CD14-positive monocyte (primary cell): ENCODE measurements around the gene S100A5. TPM values are rescaled to one million over a fixed set of nuclear protein-coding genes. Genes with fewer than 3 reads are reported as not detected.
A peak's percentile ranks its signal among the peaks of the same experiment; 100 is the strongest.

Source experiments
- DNase-seq, 3 donors: peaks; one replicate each; pipeline ENCODE4 v3.0.0-alpha.2; 2011 to 2022
- H2AFZ ChIP-seq: 2 replicates; pipeline ENCODE4 v1.6.0; 2012; ENCODE audit warnings: mild to moderate bottlenecking, low read depth, low read length, inconsistent platforms; ENCODE audit not compliant: insufficient read depth, poor library complexity, severe bottlenecking
- H3K27ac ChIP-seq, 2 donors: 1 replicate in 1 of 2; 2 replicates in 1 of 2; pipeline ENCODE4 v1.5.1; 2012 to 2013; ENCODE audit warnings: low read length in 2 of 2, control low read depth in 1 of 2, inconsistent platforms in 1 of 2, low read depth in 1 of 2, mild to moderate bottlenecking in 1 of 2
- H3K27me3 ChIP-seq, 2 donors: one replicate each; pipeline versions ENCODE4 v1.6.0 to v1.6.1; 2011 to 2013; ENCODE audit warnings: low read length in 2 of 2; ENCODE audit not compliant: control insufficient read depth in 2 of 2, insufficient read depth in 2 of 2
- H3K36me3 ChIP-seq, 2 donors: replicated peaks in 1 of 2; 1 replicate in 1 of 2; 2 replicates in 1 of 2; pipeline versions ENCODE4 v1.5.1 to v1.6.1; 2012 to 2013; ENCODE audit warnings: low read length in 2 of 2, control low read depth in 1 of 2, inconsistent platforms in 1 of 2, mild to moderate bottlenecking in 1 of 2; ENCODE audit not compliant: insufficient read depth in 2 of 2, control insufficient read depth in 1 of 2
- H3K4me1 ChIP-seq, 2 donors: 1 replicate in 1 of 2; 2 replicates in 1 of 2; pipeline versions ENCODE4 v1.5.1 to v1.6.1; 2012 to 2013; ENCODE audit warnings: low read length in 2 of 2, control low read depth in 1 of 2, inconsistent platforms in 1 of 2, mild to moderate bottlenecking in 1 of 2, moderate library complexity in 1 of 2; ENCODE audit not compliant: insufficient read depth in 2 of 2, control insufficient read depth in 1 of 2
- H3K4me2 ChIP-seq: replicated peaks from 2 replicates; pipeline ENCODE3; 2012; ENCODE audit warnings: low read length, moderate library complexity, mild to moderate bottlenecking; ENCODE audit not compliant: poor library complexity, severe bottlenecking; ENCODE audit errors: extremely low read depth
- H3K4me3 ChIP-seq, 3 experiments: fragments of 200-600 bp in 1 of 3; sonication (generic) in 1 of 3; replicated peaks in 1 of 3; 1 replicate in 2 of 3; 2 replicates in 1 of 3; pipeline ENCODE4 v1.5.1; 2011 to 2013; ENCODE audit warnings: low read length in 3 of 3, mild to moderate bottlenecking in 3 of 3, control low read depth in 2 of 3, low read depth in 2 of 3, inconsistent platforms in 1 of 3, moderate library complexity in 1 of 3
- H3K79me2 ChIP-seq: 2 replicates; pipeline ENCODE4 v1.6.0; 2012; ENCODE audit warnings: mild to moderate bottlenecking, control low read depth, inconsistent platforms, low read length, moderate library complexity; ENCODE audit not compliant: insufficient read depth
- H3K9ac ChIP-seq: 2 replicates; pipeline ENCODE4 v1.6.0; 2017; ENCODE audit warnings: low read length, mild to moderate bottlenecking; ENCODE audit not compliant: insufficient read depth, poor library complexity, severe bottlenecking
- H3K9me3 ChIP-seq, 2 donors: replicated peaks in 1 of 2; 1 replicate in 1 of 2; 2 replicates in 1 of 2; pipeline versions ENCODE4 v1.5.1 to v1.6.1; 2012 to 2013; ENCODE audit warnings: low read length in 2 of 2, control low read depth in 1 of 2; ENCODE audit not compliant: control insufficient read depth in 1 of 2, insufficient read depth in 1 of 2
- H4K20me1 ChIP-seq: 2 replicates; pipeline ENCODE4 v1.6.0; 2012; ENCODE audit warnings: mild to moderate bottlenecking, low read length, control low read depth, moderate library complexity; ENCODE audit not compliant: insufficient read depth
- H3K27ac Mint-ChIP-seq, 7 donors: one replicate each; pipeline ENCODE4 v1.8.0; 2020; ENCODE audit warnings: mild to moderate bottlenecking in 7 of 7, mixed read lengths in 7 of 7, moderate library complexity in 6 of 7, inconsistent platforms in 2 of 7
- H3K27me3 Mint-ChIP-seq, 3 donors: one replicate each; pipeline ENCODE4 v1.8.0; 2021 to 2022; ENCODE audit warnings: low read depth in 3 of 3, mild to moderate bottlenecking in 3 of 3, mixed read lengths in 3 of 3, moderate library complexity in 3 of 3, inconsistent platforms in 1 of 3
- H3K36me3 Mint-ChIP-seq, 2 donors: one replicate each; pipeline ENCODE4 v1.8.0; 2020; ENCODE audit warnings: mixed read lengths in 2 of 2, inconsistent platforms in 1 of 2, mild to moderate bottlenecking in 1 of 2
- H3K4me1 Mint-ChIP-seq: one replicate; pipeline ENCODE4 v1.8.0; 2020; ENCODE audit warnings: mild to moderate bottlenecking, mixed read lengths
- H3K4me3 Mint-ChIP-seq, 2 donors: one replicate each; pipeline ENCODE4 v1.8.0; 2020; ENCODE audit warnings: mild to moderate bottlenecking in 2 of 2, mixed read lengths in 2 of 2, moderate library complexity in 1 of 2
- H3K9me3 Mint-ChIP-seq, 7 donors: one replicate each; pipeline ENCODE4 v1.8.0; 2020 to 2022; ENCODE audit warnings: mixed read lengths in 7 of 7, mild to moderate bottlenecking in 6 of 7, moderate library complexity in 6 of 7, inconsistent platforms in 2 of 7
- CTCF ChIP-seq: fragments of 200-600 bp; IDR thresholded peaks from one replicate; pipeline ENCODE4 v1.8.0; 2022; ENCODE audit warnings: antibody characterized with exemption, mild to moderate bottlenecking
- WGBS: methylation state at CpG from one replicate; pipeline ENCODE4 v1.1.5; 2013; ENCODE audit warnings: missing lambda C conversion rate; ENCODE audit not compliant: insufficient coverage; 5-methylcytosine and 5-hydroxymethylcytosine counted together
- intact Hi-C, 2 donors: fragments of 100-400 bp; cut with micrococcal nuclease; formaldehyde crosslinking; loops; one replicate each; pipeline versions ENCODE4 v1.15.0 to v1.15.1; 2023
- polyA plus RNA-seq, 3 donors: library from polyadenylated mRNA; depleted of rRNA in 1 of 3; unstranded in 2 of 3; stranded (reverse) in 1 of 3; fragments of 300-500 nt in 2 of 3; fragments of >200 nt in 1 of 3; fragmentation: Illumina TruSeq in 2 of 3; gene quantifications; 1 replicate in 2 of 3; 2 replicates in 1 of 3; pipeline ENCODE4 v1.2.3, GENCODE V29; 2012 to 2021

S100A5 gene
- polyA plus RNA-seq, 3 donors, result 1.4 to 2.1 TPM; not detected in 1

DNA sequence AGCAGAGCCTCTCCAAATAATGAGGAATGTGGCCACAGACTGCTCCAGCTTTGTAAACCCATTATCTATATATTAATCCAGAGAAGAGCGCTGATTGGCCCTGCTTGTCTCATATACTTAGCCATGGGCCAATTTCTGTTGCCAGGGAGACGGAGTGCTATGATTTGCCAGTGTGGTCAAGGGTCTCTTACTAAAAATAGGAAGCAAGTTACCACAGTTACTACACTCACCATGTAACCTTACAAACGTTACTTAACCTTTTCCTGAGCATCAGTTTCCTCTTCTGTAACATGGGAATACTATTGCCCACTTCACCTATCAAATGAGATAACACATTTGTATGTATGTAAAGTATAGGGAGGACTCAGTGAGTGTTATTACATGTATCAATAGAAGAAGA, 32.6 kb upstream of the S100A5 start:
- H3K4me2 ChIP-seq, result peak overlapping the region; percentile 33
- DNase-seq, result peak in 2 of 3 donors; percentile 71 to 73
- no peaks in the 10 kb centered on the region for H3K36me3 ChIP-seq
- no peak for TF ChIP-seq CTCF
- H3K4me1 ChIP-seq, result peaks cover 37 to 41% of the 10 kb centered on the region in 2 donors
- intact Hi-C loops, result loop anchor here (10.0 kb wide), 2 partner anchors 51 to 209 kb away; partner anchors contain the start of genes S100A1 (in 1 of the 2) and S100A13 (in 1 of the 2)
- Mint-ChIP-seq H3K4me1 (peaks cover 43% of the 10 kb centered on the region), H3K27me3 (peaks cover 0 to 13% (median 3%) of the 10 kb centered on the region in 3 donors), H3K9me3 (peaks cover 0 to 3% (median 0%) of the 10 kb centered on the region in 7 donors), H3K4me3 (no peak overlapping the region), H3K27ac (peak overlapping the region; percentile 76 to 92 (median 87)), H3K36me3 (no peaks in the 10 kb centered on the region)
- no peak overlapping the region for H3K9ac ChIP-seq
- H4K20me1 ChIP-seq, result no peaks in the 10 kb centered on the region
- H3K27me3 ChIP-seq, result no peaks in the 10 kb centered on the region
- WGBS, result no CpG with 5 or more reads among the region's 3 CpGs
- H3K27ac ChIP-seq, result peak overlapping the region in 1 of 2 donors; percentile 66
- H3K79me2 ChIP-seq, result no peaks in the 10 kb centered on the region
- no peaks in the 10 kb centered on the region for H3K9me3 ChIP-seq
- no peak overlapping the region for H2AFZ ChIP-seq
- peak overlapping the region in 1 of 3 experiments; percentile 6 for H3K4me3 ChIP-seq

DNA sequence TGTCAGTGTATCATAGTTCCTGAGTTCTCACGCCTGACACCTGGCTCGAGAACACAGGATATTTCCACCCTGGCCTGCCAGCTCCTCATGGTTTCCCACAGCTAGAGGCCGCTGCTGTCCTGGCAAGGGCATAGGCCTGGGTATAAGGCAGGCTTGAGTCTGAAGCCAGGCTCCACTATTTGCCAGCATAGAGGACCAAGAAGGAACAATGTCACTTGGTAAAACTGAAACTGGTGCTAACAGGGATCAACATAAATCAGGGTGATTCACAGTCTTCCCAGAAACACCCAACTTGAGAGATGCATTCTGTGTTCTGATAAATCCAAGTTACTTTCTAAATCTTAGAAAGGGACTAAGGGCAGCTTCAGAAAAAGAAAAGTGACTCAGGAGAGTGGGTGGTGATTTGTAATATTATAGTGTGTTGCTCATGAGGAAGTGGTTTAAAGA, 31.9 kb upstream of the S100A5 start:
- intact Hi-C loops, result loop anchor here (10.0 kb wide), 2 partner anchors 52 to 208 kb away; partner anchors contain the start of genes S100A1 (in 1 of the 2) and S100A13 (in 1 of the 2)
- H3K9me3 ChIP-seq, result no peaks in the 10 kb centered on the region
- Mint-ChIP-seq H3K36me3 (peaks cover 0 to 4% of the 10 kb centered on the region in 2 donors), H3K27me3 (peaks cover 0 to 10% (median 2%) of the 10 kb centered on the region in 3 donors), H3K9me3 (peaks cover 0 to 3% (median 0%) of the 10 kb centered on the region in 7 donors), H3K4me3 (no peak overlapping the region), H3K27ac (peak overlapping the region; percentile 76 to 92 (median 87)), H3K4me1 (peaks cover 49% of the 10 kb centered on the region)
- H3K27ac ChIP-seq, result peak overlapping the region; percentile 59 to 66
- H3K4me1 ChIP-seq, result peaks cover 44 to 47% of the 10 kb centered on the region in 2 donors
- H2AFZ ChIP-seq, result no peak overlapping the region
- peak overlapping the region in 1 of 3 experiments; percentile 19 for H3K4me3 ChIP-seq
- peak overlapping the region; percentile 33 for H3K4me2 ChIP-seq
- WGBS, result 0% methylated on average over 1 of the region's 3 CpGs
- no peaks in the 10 kb centered on the region for H3K27me3 ChIP-seq
- H3K9ac ChIP-seq, result no peak overlapping the region
- no peaks in the 10 kb centered on the region for H4K20me1 ChIP-seq
- peak; percentile 78 for TF ChIP-seq CTCF
- H3K36me3 ChIP-seq, result no peaks in the 10 kb centered on the region
- DNase-seq, result peak; percentile 55 to 74 (median 67)
- H3K79me2 ChIP-seq, result peaks cover 6% of the 10 kb centered on the region
